Measurements from ENCODE around the gene RNF112.
"Not testable (repeated sequence)": the region's sequence is repeated elsewhere in the genome, so short reads cannot be mapped to it uniquely, and the experiment has no call there.

Gene RNF112

GRCh38 chr17:19415806-19416775, 5.1 kb downstream of the RNF112 start:
- no peak for DNase-seq

- no peak for DNase-seq
Observed at GRCh38 chr17:19417611-19418010, 6.6 kb downstream of the RNF112 start.

GRCh38 chr17:19418251-19418992, 7.4 kb downstream of the RNF112 start:
- DNase-seq = no peak

GRCh38 chr17:19421219-19421618, 10.2 kb downstream of the RNF112 start:
- DNase-seq = no peak

GRCh38 chr17:19421926-19422325, 10.9 kb downstream of the RNF112 start:
- no peak for DNase-seq

- no peak for DNase-seq
Observed at GRCh38 chr17:19424934-19425868, 14.2 kb downstream of the RNF112 start.

GRCh38 chr17:19426631-19427030, 15.6 kb downstream of the RNF112 start:
- DNase-seq = no peak

- DNase-seq = no peak
Observed at GRCh38 chr17:19431691-19432090, 20.7 kb downstream of the RNF112 start.

GRCh38 chr17:19433255-19433654, 22.2 kb downstream of the RNF112 start:
- DNase-seq = no peak

GRCh38 chr17:19433727-19434340, 22.8 kb downstream of the RNF112 start:
- no peak for DNase-seq

- DNase-seq = no peak
Observed at GRCh38 chr17:19440421-19440820, 29.4 kb downstream of the RNF112 start.

GRCh38 chr17:19441288-19441687, 30.3 kb downstream of the RNF112 start:
- DNase-seq = not testable (repeated sequence)

GRCh38 chr17:19442731-19443130, 31.7 kb downstream of the RNF112 start:
- no peak for DNase-seq

GRCh38 chr17:19443148-19443547, 32.1 kb downstream of the RNF112 start:
- DNase-seq = no peak

GRCh38 chr17:19445105-19445504, 34.1 kb downstream of the RNF112 start:
- no peak for DNase-seq

- DNase-seq = not testable (repeated sequence)
Observed at GRCh38 chr17:19446577-19446976, 35.5 kb downstream of the RNF112 start.

GRCh38 chr17:19447085-19447583, 36.1 kb downstream of the RNF112 start:
- DNase-seq = peak; percentile 75

GRCh38 chr17:19448341-19449268, 37.6 kb downstream of the RNF112 start:
- DNase-seq = no peak

- DNase-seq = no peak
Observed at GRCh38 chr17:19449656-19450055, 38.6 kb downstream of the RNF112 start.

- DNase-seq = no peak
Observed at GRCh38 chr17:19453296-19453695, 42.3 kb downstream of the RNF112 start.

- no peak for DNase-seq
Observed at GRCh38 chr17:19454074-19454473, 43.0 kb downstream of the RNF112 start.

All from NCI-H1105 treated with DMSO at 0.1 percent for 48 hours (cell line).